ENCODE measurements around the gene ABHD17B. TPM values are rescaled to one million over a fixed set of nuclear protein-coding genes. Genes with fewer than 3 reads are reported as not detected.
"Not testable (repeated sequence)": the region's sequence is repeated elsewhere in the genome, so short reads cannot be mapped to it uniquely, and the experiment has no call there.

ABHD17B gene
- total RNA-seq = 10 to 100 TPM in 5 of 6 donors, 1 to 10 TPM in 1; 3.9 to 27.3 (median 12.8) TPM

DNA sequence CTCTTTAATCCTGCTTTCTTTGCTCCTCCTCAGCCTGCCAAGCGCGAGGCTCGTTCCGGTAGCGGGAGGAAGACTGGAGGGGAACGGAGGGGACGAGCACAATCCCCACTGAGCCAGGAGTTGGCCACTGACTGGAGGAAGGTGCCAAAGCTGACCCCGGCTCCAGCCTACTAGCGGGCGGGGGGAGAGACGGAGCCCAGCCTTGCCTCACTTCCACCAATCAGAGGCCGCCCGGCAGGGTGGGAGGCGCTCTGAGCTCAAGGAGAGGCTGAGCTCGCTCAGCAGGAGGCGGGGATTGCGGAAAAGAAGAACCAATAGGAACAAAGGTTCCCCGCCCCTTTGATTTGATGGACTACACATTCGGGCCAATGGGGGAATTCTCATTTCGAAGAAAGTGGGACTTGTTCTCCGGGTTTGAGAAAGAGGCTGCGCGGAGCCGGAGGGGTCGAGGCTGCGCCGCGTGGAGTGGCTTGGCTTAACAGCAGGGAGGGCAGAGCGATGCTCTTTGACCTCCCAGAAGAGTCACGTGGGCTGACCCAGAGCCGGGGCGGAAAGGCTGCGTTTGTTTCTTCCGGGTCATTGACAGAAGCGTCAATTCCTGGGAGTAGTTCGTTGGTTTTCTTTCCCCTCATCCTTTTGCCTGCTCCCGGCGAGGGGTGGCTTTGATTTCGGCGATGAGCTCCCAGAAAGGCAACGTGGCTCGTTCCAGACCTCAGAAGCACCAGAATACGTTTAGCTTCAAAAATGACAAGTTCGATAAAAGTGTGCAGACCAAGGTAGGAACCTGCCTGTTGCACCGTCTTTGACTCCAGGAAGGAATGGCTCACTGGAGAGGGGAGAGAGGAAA is at the start of gene ABHD17B, which contains the start of gene C9orf85:
ABHD17B (minus strand) TSS at position 133 of the 847 bp plus-strand sequence. CDS start 36,113 bp downstream, outside the sequence.
C9orf85 (plus strand) TSS at position 579 of the 847 bp plus-strand sequence; CDS start at position 675, 96 bp downstream.
- H3K27ac ChIP-seq = peak within 1 kb of the TSS; percentile 88 to 99 (median 93)
- peaks cover 23 to 49% (median 31%) of the 10 kb centered on the region in 4 donors for H3K4me1 ChIP-seq
- WGBS, 2 donors = 0 to 1% methylated on average over 36 to 37 of the region's 45 CpGs
- TF ChIP-seq POLR2A (IDR thresholded peaks at IDR 0.05) (peak; percentile 55 to 98 (median 92)), EP300 (IDR thresholded peaks at IDR 0.05) (peak in 1 of 4 donors; percentile 16), POLR2AphosphoS5 (IDR thresholded peaks at IDR 0.05) (peak; percentile 91 to 99), CTCF (IDR thresholded peaks at IDR 0.05) (no peak)
- no peaks in the 10 kb centered on the region for H3K27me3 ChIP-seq
- DNase-seq (peak; percentile 96 to 100), ATAC-seq (ENCODE audit: low FRiP score in 2 of 2) (peak; percentile 99 to 100)
- peak within 1 kb of the TSS; percentile 81 to 99 (median 94) for H3K4me3 ChIP-seq
- H3K9me3 ChIP-seq = no peaks in the 10 kb centered on the region
- peaks cover 0 to 2% (median 0%) of the 10 kb centered on the region in 4 donors for H3K36me3 ChIP-seq

- DNase-seq (no peak), ATAC-seq (ENCODE audit: low FRiP score in 2 of 2) (no peak)
- no peak overlapping the region for H3K27ac ChIP-seq
- H3K27me3 ChIP-seq = no peaks in the 10 kb centered on the region
- H3K4me1 ChIP-seq = no peaks in the 10 kb centered on the region
- TF ChIP-seq POLR2A (IDR thresholded peaks at IDR 0.05) = no peak
- no peak for TF ChIP-seq EP300 (IDR thresholded peaks at IDR 0.05)
- no peak for TF ChIP-seq POLR2AphosphoS5 (IDR thresholded peaks at IDR 0.05)
- TF ChIP-seq CTCF (IDR thresholded peaks at IDR 0.05) = no peak
- peaks cover 0 to 21% (median 0%) of the 10 kb centered on the region in 4 donors for H3K36me3 ChIP-seq
- H3K4me3 ChIP-seq = no peak overlapping the region
- H3K9me3 ChIP-seq = no peaks in the 10 kb centered on the region
- WGBS, 2 donors = 61 to 63% methylated on average over 1 of the region's 1 CpG
Observed at GRCh38 chr9:71955300-71955915, 44.4 kb upstream of the ABHD17B start.

GRCh38 chr9:71954652-71955051 is 43.7 kb upstream of the ABHD17B start:
- not testable (repeated sequence) for H3K27ac ChIP-seq; H3K4me1 ChIP-seq; DNase-seq; H3K9me3 ChIP-seq; H3K4me3 ChIP-seq; ATAC-seq (ENCODE audit: low FRiP score in 2 of 2); H3K27me3 ChIP-seq
- peaks cover 0 to 19% (median 0%) of the 10 kb centered on the region in 4 donors for H3K36me3 ChIP-seq
- WGBS, 2 donors = 90 to 92% methylated on average over 2 of the region's 2 CpGs

DNA sequence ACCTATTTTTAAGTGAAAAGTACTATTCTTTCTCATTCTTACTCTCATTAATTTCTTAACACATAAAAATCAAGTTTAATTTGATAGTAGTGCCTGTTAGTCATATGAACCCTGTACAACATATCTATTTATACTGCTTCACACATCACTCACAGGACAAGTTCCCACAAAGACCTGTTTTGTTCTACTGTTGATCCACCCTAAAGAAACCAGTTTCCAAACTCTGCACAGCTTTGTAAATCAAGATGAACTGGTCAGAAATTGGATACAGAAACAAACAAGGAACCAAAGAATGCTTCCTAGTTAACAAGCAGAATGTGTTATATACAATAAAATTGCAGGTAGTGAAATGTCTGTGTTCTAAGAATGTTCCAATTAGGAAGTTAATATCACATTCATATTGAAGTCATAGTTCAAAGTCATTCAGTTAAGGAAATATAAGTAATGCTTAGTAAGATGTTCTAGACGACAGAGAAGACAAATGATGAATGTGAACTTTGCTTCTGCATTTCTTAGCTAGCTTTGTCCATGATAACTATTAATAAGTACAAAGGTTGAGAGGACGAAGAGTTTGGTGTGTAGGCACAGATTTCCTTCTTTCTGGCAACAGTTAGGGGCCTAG is 33.9 kb upstream of the ABHD17B start:
- Histone ChIP-seq H3K27ac (no peak overlapping the region), H3K9me3 (no peaks in the 10 kb centered on the region), H3K4me3 (no peak overlapping the region), H3K27me3 (no peaks in the 10 kb centered on the region), H3K4me1 (no peaks in the 10 kb centered on the region), H3K36me3 (no peaks in the 10 kb centered on the region)
- ATAC-seq (ENCODE audit: low FRiP score in 2 of 2) (no peak), DNase-seq (no peak)
- TF ChIP-seq POLR2A (IDR thresholded peaks at IDR 0.05) (no peak), POLR2AphosphoS5 (IDR thresholded peaks at IDR 0.05) (no peak), EP300 (IDR thresholded peaks at IDR 0.05) (no peak), CTCF (IDR thresholded peaks at IDR 0.05) (no peak)
- WGBS, 2 donors = 57 to 62% methylated on average over 2 of the region's 2 CpGs

- Histone ChIP-seq H3K4me1 (no peaks in the 10 kb centered on the region), H3K36me3 (no peaks in the 10 kb centered on the region), H3K4me3 (no peak overlapping the region), H3K9me3 (no peaks in the 10 kb centered on the region), H3K27me3 (no peaks in the 10 kb centered on the region), H3K27ac (no peak overlapping the region)
- 83 to 95% methylated on average over 2 of the region's 2 CpGs for WGBS, 2 donors
- TF ChIP-seq POLR2A (IDR thresholded peaks at IDR 0.05) (no peak), EP300 (IDR thresholded peaks at IDR 0.05) (no peak), CTCF (IDR thresholded peaks at IDR 0.05) (no peak), POLR2AphosphoS5 (IDR thresholded peaks at IDR 0.05) (no peak)
- no peak for DNase-seq
- ATAC-seq (ENCODE audit: low FRiP score in 2 of 2) = no peak
Observed at GRCh38 chr9:71941998-71942567, 31.1 kb upstream of the ABHD17B start.

Measured in upper lobe of left lung (tissue), 6 donors.